H9 (cell line): Measurements from ENCODE around the gene GIGYF1. TPM values are rescaled to one million over a fixed set of nuclear protein-coding genes. Genes with fewer than 3 reads are reported as not detected.
A peak's percentile ranks its signal among the peaks of the same experiment; 100 is the strongest.

ENCODE experiments used
- DNase-seq: peaks from one replicate; pipeline ENCODE4 v3.0.0-alpha.2; 2017
- H2AFZ ChIP-seq: one replicate; pipeline ENCODE4 v1.6.1; 2013; ENCODE audit warnings: mild to moderate bottlenecking, low read length, control low read depth, moderate library complexity
- H2AK5ac ChIP-seq: 2 replicates; pipeline ENCODE4 v1.6.1; 2013; ENCODE audit warnings: low read length, control low read depth, mixed read lengths; ENCODE audit not compliant: insufficient read length
- H2BK120ac ChIP-seq: one replicate; pipeline ENCODE4 v1.6.1; 2013; ENCODE audit warnings: low read depth, mild to moderate bottlenecking, low read length, control low read depth, inconsistent platforms; ENCODE audit not compliant: poor library complexity, severe bottlenecking
- H2BK12ac ChIP-seq: 2 replicates; pipeline ENCODE4 v1.6.1; 2013; ENCODE audit warnings: low read length, control low read depth, mixed read lengths, low read depth; ENCODE audit not compliant: insufficient read length
- H2BK15ac ChIP-seq: 2 replicates; pipeline ENCODE4 v1.6.1; 2013; ENCODE audit warnings: low read depth, low read length, control low read depth
- H2BK20ac ChIP-seq: one replicate; pipeline ENCODE4 v1.6.1; 2013; ENCODE audit warnings: low read depth, mild to moderate bottlenecking, low read length, control low read depth, inconsistent platforms; ENCODE audit not compliant: poor library complexity, severe bottlenecking
- H2BK5ac ChIP-seq: 2 replicates; pipeline ENCODE4 v1.6.1; 2013; ENCODE audit warnings: low read length, control low read depth, mixed read lengths; ENCODE audit not compliant: insufficient read length
- H3K14ac ChIP-seq: 2 replicates; pipeline ENCODE4 v1.6.1; 2013; ENCODE audit warnings: low read length, control low read depth; ENCODE audit not compliant: insufficient read depth
- H3K18ac ChIP-seq: 2 replicates; pipeline ENCODE4 v1.6.1; 2013; ENCODE audit warnings: low read depth, mild to moderate bottlenecking, mixed read lengths, low read length, control low read depth; ENCODE audit not compliant: insufficient read length
- H3K23ac ChIP-seq: 2 replicates; pipeline ENCODE4 v1.6.1; 2013; ENCODE audit warnings: low read length, control low read depth, mixed read lengths, low read depth; ENCODE audit not compliant: insufficient read length
- H3K23me2 ChIP-seq: 2 replicates; pipeline ENCODE4 v1.6.1; 2013; ENCODE audit warnings: low read depth, mild to moderate bottlenecking, mixed read lengths, low read length, control low read depth; ENCODE audit not compliant: insufficient read length, poor library complexity, severe bottlenecking
- H3K27ac ChIP-seq: 2 replicates; pipeline ENCODE4 v1.5.1; 2013; ENCODE audit warnings: low read length, control low read depth, mixed read lengths, low read depth; ENCODE audit not compliant: insufficient read length
- H3K27me3 ChIP-seq: 2 replicates; pipeline ENCODE4 v1.6.1; 2013; ENCODE audit warnings: low read length, control low read depth, inconsistent platforms; ENCODE audit not compliant: insufficient read depth
- H3K4ac ChIP-seq: 2 replicates; pipeline ENCODE4 v1.6.1; 2013; ENCODE audit warnings: low read depth, mild to moderate bottlenecking, control low read depth, inconsistent platforms, low read length, moderate library complexity
- H3K4me1 ChIP-seq: 2 replicates; pipeline ENCODE4 v1.6.1; 2013; ENCODE audit warnings: low read length, control low read depth, inconsistent platforms; ENCODE audit not compliant: insufficient read depth
- H3K4me2 ChIP-seq: 2 replicates; pipeline ENCODE4 v1.6.1; 2013; ENCODE audit warnings: low read length, control low read depth, mixed read lengths; ENCODE audit not compliant: insufficient read length, insufficient read depth
- H3K56ac ChIP-seq: 2 replicates; pipeline ENCODE4 v1.6.1; 2013; ENCODE audit warnings: low read depth, mild to moderate bottlenecking, mixed read lengths, low read length, control low read depth; ENCODE audit not compliant: insufficient read length
- H3K79me1 ChIP-seq: 2 replicates; pipeline ENCODE4 v1.6.1; 2013; ENCODE audit warnings: low read depth, mild to moderate bottlenecking, moderate library complexity, low read length, control low read depth, inconsistent platforms; ENCODE audit not compliant: insufficient read depth, poor library complexity, severe bottlenecking
- H3K79me2 ChIP-seq: 2 replicates; pipeline ENCODE4 v1.6.1; 2013; ENCODE audit warnings: low read length, control low read depth, inconsistent platforms; ENCODE audit not compliant: insufficient read depth
- H3K9ac ChIP-seq: 2 replicates; pipeline ENCODE4 v1.6.1; 2013; ENCODE audit warnings: low read length, control low read depth, mixed read lengths; ENCODE audit not compliant: insufficient read length; ENCODE audit errors: extremely low read depth
- H3K9me3 ChIP-seq: one replicate; pipeline ENCODE4 v1.6.1; 2013; ENCODE audit warnings: low read depth, low read length, inconsistent platforms; ENCODE audit not compliant: control insufficient read depth
- H3T11ph ChIP-seq: one replicate; pipeline ENCODE4 v1.6.1; 2013; ENCODE audit warnings: mild to moderate bottlenecking, low read length, control low read depth, inconsistent platforms
- H4K20me1 ChIP-seq: one replicate; pipeline ENCODE4 v1.6.1; 2013; ENCODE audit not compliant: control insufficient read depth, insufficient read length, insufficient read depth
- H4K5ac ChIP-seq: 2 replicates; pipeline ENCODE4 v1.6.1; 2013; ENCODE audit warnings: low read depth, mild to moderate bottlenecking, mixed read lengths, low read length, control low read depth; ENCODE audit not compliant: insufficient read length
- H4K8ac ChIP-seq: replicated peaks from 2 replicates; pipeline ENCODE4 v1.6.1; 2013; ENCODE audit warnings: low read length, control low read depth, mixed read lengths, low read depth; ENCODE audit not compliant: insufficient read length
- H4K91ac ChIP-seq: 2 replicates; pipeline ENCODE4 v1.6.1; 2013; ENCODE audit warnings: low read depth, mild to moderate bottlenecking, moderate library complexity, mixed read lengths, low read length, control low read depth; ENCODE audit not compliant: insufficient read length
- H3K27ac Mint-ChIP-seq, 3 experiments: 2 replicates in 2 of 3; 3 replicates in 1 of 3; pipeline ENCODE4 v1.8.0; 2020 to 2021; ENCODE audit warnings: mixed read lengths in 3 of 3, mild to moderate bottlenecking in 1 of 3, moderate library complexity in 1 of 3
- H3K27me3 Mint-ChIP-seq: 2 replicates; pipeline ENCODE4 v1.8.0; 2021; ENCODE audit warnings: low read depth, mild to moderate bottlenecking, moderate library complexity, mixed read lengths
- H3K36me3 Mint-ChIP-seq, 3 experiments: 2 replicates in 2 of 3; 3 replicates in 1 of 3; pipeline ENCODE4 v1.8.0; 2020 to 2021; ENCODE audit warnings: low read depth in 3 of 3, mixed read lengths in 3 of 3; ENCODE audit not compliant: insufficient read depth in 1 of 3
- H3K4me1 Mint-ChIP-seq, 2 experiments: 2 replicates each; pipeline ENCODE4 v1.8.0; 2020; ENCODE audit warnings: mixed read lengths in 2 of 2
- H3K4me3 Mint-ChIP-seq, 2 experiments: 2 replicates in 1 of 2; 3 replicates in 1 of 2; pipeline ENCODE4 v1.8.0; 2020 to 2021; ENCODE audit warnings: mild to moderate bottlenecking in 2 of 2, mixed read lengths in 2 of 2, moderate library complexity in 1 of 2
- H3K9me3 Mint-ChIP-seq, 2 experiments: 2 replicates in 1 of 2; 3 replicates in 1 of 2; pipeline ENCODE4 v1.8.0; 2020; ENCODE audit warnings: mild to moderate bottlenecking in 2 of 2, mixed read lengths in 2 of 2, moderate library complexity in 1 of 2
- CTCF ChIP-seq: fragments of 200-600 bp; sonication (generic); conservative IDR thresholded peaks from 3 replicates; pipeline ENCODE4 v1.8.0; 2021; ENCODE audit warnings: antibody characterized with exemption, mild to moderate bottlenecking
- WGBS: extraction: QIAGEN DNeasy Blood & Tissue Kit; methylation state at CpG from one replicate; pipeline ENCODE4 v1.1.7; 2013; ENCODE audit warnings: missing lambda C conversion rate, low lambda C conversion rate, mixed read lengths; ENCODE audit not compliant: insufficient read length; ENCODE audit errors: extremely low coverage; 5-methylcytosine and 5-hydroxymethylcytosine counted together
- total RNA-seq: library from RNA; stranded (reverse); gene quantifications from 2 replicates; pipeline ENCODE4 v1.2.1, GENCODE V29; 2021

Gene GIGYF1
- total RNA-seq, 1 experiment from 2014 or later, result 104 TPM

- no peaks in the 10 kb centered on the region for H3K9me3 ChIP-seq
- H4K20me1 ChIP-seq, result no peaks in the 10 kb centered on the region
- H3K79me2 ChIP-seq, result no peaks in the 10 kb centered on the region
- Mint-ChIP-seq H3K27ac (peak overlapping the region in 1 of 3 experiments; percentile 84; a peak in 4 of 7 replicates), H3K9me3 (no peaks in the 10 kb centered on the region), H3K4me3 (no peak overlapping the region), H3K36me3 (peaks cover 14 to 65% (median 59%) of the 10 kb centered on the region in 3 experiments), H3K4me1 (peaks cover 5 to 18% of the 10 kb centered on the region in 2 experiments), H3K27me3 (peaks cover 3% of the 10 kb centered on the region)
- H3T11ph ChIP-seq, result no peak overlapping the region
- no peak overlapping the region for H3K9ac ChIP-seq
- no peaks in the 10 kb centered on the region for H3K4me1 ChIP-seq
- no peak overlapping the region for H3K4ac ChIP-seq
- WGBS, result no CpG with 5 or more reads among the region's 13 CpGs
- no peak overlapping the region for H4K5ac ChIP-seq
- DNase-seq, result no peak
- H2BK120ac ChIP-seq, result no peak overlapping the region
- H4K8ac ChIP-seq, result no peak overlapping the region
- no peak overlapping the region for H2AK5ac ChIP-seq
- H4K91ac ChIP-seq, result no peak overlapping the region
- TF ChIP-seq CTCF, result no peak
- no peak overlapping the region for H3K14ac ChIP-seq
- H3K27me3 ChIP-seq, result no peaks in the 10 kb centered on the region
- H3K4me2 ChIP-seq, result no peak overlapping the region
- H2BK5ac ChIP-seq, result no peak overlapping the region
- no peak overlapping the region for H3K18ac ChIP-seq
- no peak overlapping the region for H2BK15ac ChIP-seq
- no peaks in the 10 kb centered on the region for H3K79me1 ChIP-seq
- H2AFZ ChIP-seq, result no peak overlapping the region
- no peak overlapping the region for H3K23ac ChIP-seq
- H3K23me2 ChIP-seq, result peaks cover 8% of the 10 kb centered on the region
- H2BK20ac ChIP-seq, result no peak overlapping the region
- H2BK12ac ChIP-seq, result no peak overlapping the region
- H3K56ac ChIP-seq, result no peak overlapping the region
- H3K27ac ChIP-seq, result no peak overlapping the region
Observed at GRCh38 chr7:100679927-100680575, 14.0 kb downstream of the GIGYF1 start.
